DND-41 (cell line): Measurements from ENCODE around the gene KLHDC7A.
"Not testable (repeated sequence)": the region's sequence is repeated elsewhere in the genome, so short reads cannot be mapped to it uniquely, and the experiment has no call there.

ENCODE experiments used
- ATAC-seq: fragments of 200-7000 bp; cut with Tn5 transposase; 3 replicates; pipeline ENCODE4 v1.9.1; 2021; ENCODE audit warnings: low read depth; ENCODE audit not compliant: insufficient read depth
- DNase-seq: peaks from one replicate; pipeline ENCODE4 v3.0.0-alpha.2; 2020
- H2AFZ ChIP-seq: 2 replicates; pipeline ENCODE4 v1.6.0; 2012; ENCODE audit warnings: low read depth, low read length
- H3K27ac ChIP-seq: 2 replicates; pipeline ENCODE4 v1.5.1; 2012; ENCODE audit warnings: low read length, inconsistent platforms
- H3K27me3 ChIP-seq: fragments of 200-600 bp; sonication (generic); 2 replicates; pipeline ENCODE4 v1.6.0; 2012; ENCODE audit warnings: low read length, mild to moderate bottlenecking, inconsistent platforms; ENCODE audit not compliant: insufficient read depth, poor library complexity
- H3K36me3 ChIP-seq: 2 replicates; pipeline ENCODE4 v1.5.1; 2012; ENCODE audit warnings: low read length, inconsistent platforms; ENCODE audit not compliant: insufficient read depth
- H3K4me1 ChIP-seq: 2 replicates; pipeline ENCODE4 v1.5.1; 2012; ENCODE audit warnings: mild to moderate bottlenecking, low read length; ENCODE audit not compliant: insufficient read depth
- H3K4me2 ChIP-seq: 2 replicates; pipeline ENCODE4 v1.6.0; 2012; ENCODE audit warnings: mild to moderate bottlenecking, moderate library complexity, low read length, inconsistent platforms; ENCODE audit not compliant: insufficient read depth
- H3K4me3 ChIP-seq, 2 experiments: fragments of 200-600 bp in 1 of 2; shearing (Covaris generic) in 1 of 2; 2 replicates each; pipeline ENCODE4 v1.5.1; 2012 to 2016; ENCODE audit warnings: inconsistent platforms in 2 of 2, low read length in 2 of 2, mild to moderate bottlenecking in 2 of 2, low read depth in 1 of 2, moderate library complexity in 1 of 2
- H3K79me2 ChIP-seq: 2 replicates; pipeline ENCODE4 v1.6.0; 2012; ENCODE audit warnings: low read length, inconsistent platforms; ENCODE audit not compliant: insufficient read depth
- H3K9ac ChIP-seq: 2 replicates; pipeline ENCODE4 v1.6.0; 2012; ENCODE audit warnings: low read depth, mild to moderate bottlenecking, inconsistent platforms, low read length, moderate library complexity
- H3K9me3 ChIP-seq: 2 replicates; pipeline ENCODE4 v1.5.1; 2012; ENCODE audit warnings: low read length, moderate library complexity, mild to moderate bottlenecking, inconsistent platforms; ENCODE audit not compliant: insufficient read depth, severe bottlenecking
- H4K20me1 ChIP-seq: 2 replicates; pipeline ENCODE4 v1.6.0; 2012; ENCODE audit warnings: low read length; ENCODE audit not compliant: insufficient read depth
- CTCF ChIP-seq: IDR thresholded peaks from 2 replicates; pipeline ENCODE4 v1.5.1; 2012; ENCODE audit warnings: borderline replicate concordance, low read length, moderate library complexity, mild to moderate bottlenecking; ENCODE audit not compliant: poor library complexity, severe bottlenecking; ENCODE audit errors: extremely low read depth
- EZH2 ChIP-seq: IDR thresholded peaks from 3 replicates; pipeline ENCODE4 v1.6.1; 2012; ENCODE audit warnings: borderline replicate concordance, low read depth, mild to moderate bottlenecking, moderate library complexity, low read length, inconsistent platforms; ENCODE audit not compliant: severe bottlenecking

KLHDC7A gene

GRCh38 chr1:18458133-18459092, 22.3 kb upstream of the KLHDC7A start:
- ATAC-seq, result no peak
- H3K27ac ChIP-seq, result no peak overlapping the region
- H3K27me3 ChIP-seq, result peaks cover 3% of the 10 kb centered on the region
- no peak overlapping the region for H3K4me2 ChIP-seq
- H3K36me3 ChIP-seq, result no peaks in the 10 kb centered on the region
- no peak overlapping the region for H3K4me3 ChIP-seq
- no peaks in the 10 kb centered on the region for H3K79me2 ChIP-seq
- no peak for DNase-seq
- no peaks in the 10 kb centered on the region for H3K9me3 ChIP-seq
- peaks cover 3% of the 10 kb centered on the region; the same call in 1 of the 2 replicates for H4K20me1 ChIP-seq
- no peak overlapping the region for H3K9ac ChIP-seq
- H2AFZ ChIP-seq, result no peak overlapping the region
- no peaks in the 10 kb centered on the region for H3K4me1 ChIP-seq
- no peak for TF ChIP-seq CTCF

- no peak overlapping the region for H3K27ac ChIP-seq
- H3K36me3 ChIP-seq, result no peaks in the 10 kb centered on the region
- no peak for TF ChIP-seq EZH2
- TF ChIP-seq CTCF, result no peak
- H3K27me3 ChIP-seq, result peaks cover 3% of the 10 kb centered on the region
- ATAC-seq (no peak), DNase-seq (no peak)
- H3K9ac ChIP-seq, result no peak overlapping the region
- no peaks in the 10 kb centered on the region for H3K4me1 ChIP-seq
- no peaks in the 10 kb centered on the region for H3K79me2 ChIP-seq
- no peak overlapping the region for H3K4me2 ChIP-seq
- H4K20me1 ChIP-seq, result peaks cover 3% of the 10 kb centered on the region; the same call in 1 of the 2 replicates
- H3K4me3 ChIP-seq, result no peak overlapping the region
- no peak overlapping the region for H2AFZ ChIP-seq
- no peaks in the 10 kb centered on the region for H3K9me3 ChIP-seq
These were observed 19.1 kb upstream of the KLHDC7A start for GRCh38 chr1:18461656-18462055.

- H3K4me1 ChIP-seq, ATAC-seq, H3K36me3 ChIP-seq, H3K27ac ChIP-seq, DNase-seq, H3K4me2 ChIP-seq, H3K4me3 ChIP-seq, H3K79me2 ChIP-seq, H4K20me1 ChIP-seq, H2AFZ ChIP-seq, H3K9ac ChIP-seq, H3K9me3 ChIP-seq, H3K27me3 ChIP-seq: not testable (repeated sequence)
These were observed 18.2 kb upstream of the KLHDC7A start for GRCh38 chr1:18462517-18462916.

- no peak for ATAC-seq
- Histone ChIP-seq H2AFZ (no peak overlapping the region), H3K79me2 (no peaks in the 10 kb centered on the region), H3K27ac (no peak overlapping the region), H3K4me1 (no peaks in the 10 kb centered on the region), H3K27me3 (peaks cover 3% of the 10 kb centered on the region), H3K4me2 (no peak overlapping the region), H3K9me3 (no peaks in the 10 kb centered on the region), H4K20me1 (peaks cover 3% of the 10 kb centered on the region; the same call in 1 of the 2 replicates), H3K36me3 (no peaks in the 10 kb centered on the region), H3K9ac (no peak overlapping the region), H3K4me3 (no peak overlapping the region)
- DNase-seq, result no peak
- TF ChIP-seq CTCF, result no peak
- no peak for TF ChIP-seq EZH2
These were observed 17.7 kb upstream of the KLHDC7A start for GRCh38 chr1:18463063-18463462.
